H1 (cell line): Measurements from ENCODE around the gene PCSK4. TPM values are rescaled to one million over a fixed set of nuclear protein-coding genes. Genes with fewer than 3 reads are reported as not detected.

Experiments
- CTCF ChIA-PET: fragments of 300-600 bp; sonication (Branson Sonifier 250); formaldehyde crosslinking; loops from one replicate; lab custom pipeline; 2021; ENCODE audit not compliant: partially characterized antibody; lab: Charles Lee
- POLR2A ChIA-PET: fragments of 300-600 bp; sonication (Branson Sonifier 250); formaldehyde crosslinking; loops from one replicate; lab custom pipeline; 2021; ENCODE audit warnings: inconsistent platforms; ENCODE audit not compliant: partially characterized antibody; lab: Charles Lee
- DNase-seq, 2 experiments: peaks; one replicate each; pipeline versions ENCODE4 v3.0.0 to v3.0.0-alpha.2; 2010 to 2022; ENCODE audit warnings: low spot score in 2 of 2, low read depth in 1 of 2, mixed read lengths in 1 of 2
- FAIRE-seq: peaks from 2 replicates; lab custom pipeline; 2011; peaks lifted over from hg19 to GRCh38; lab: Jason Lieb, UNC
- H2AFZ ChIP-seq: 2 replicates; pipeline ENCODE4 v1.8.1; 2012; ENCODE audit warnings: low read length, inconsistent platforms
- H2AK5ac ChIP-seq: 2 replicates; pipeline ENCODE4 v1.6.1; 2013; ENCODE audit warnings: low read depth, low read length
- H2BK120ac ChIP-seq: replicated peaks from 2 replicates; pipeline ENCODE3; 2013; ENCODE audit warnings: low read depth, low read length, inconsistent platforms
- H2BK12ac ChIP-seq: 2 replicates; pipeline ENCODE4 v1.6.1; 2013; ENCODE audit warnings: low read depth, low read length
- H2BK15ac ChIP-seq: 2 replicates; pipeline ENCODE4 v1.6.1; 2013; ENCODE audit warnings: low read length
- H2BK20ac ChIP-seq: 2 replicates; pipeline ENCODE4 v1.6.1; 2013; ENCODE audit warnings: low read length
- H2BK5ac ChIP-seq: 2 replicates; pipeline ENCODE4 v1.6.1; 2013; ENCODE audit warnings: low read depth, low read length
- H3K14ac ChIP-seq: 2 replicates; pipeline ENCODE4 v1.6.1; 2013; ENCODE audit warnings: inconsistent platforms; ENCODE audit not compliant: insufficient read length
- H3K18ac ChIP-seq: 2 replicates; pipeline ENCODE4 v1.6.1; 2013; ENCODE audit warnings: low read length; ENCODE audit errors: extremely low read depth
- H3K23ac ChIP-seq: 2 replicates; pipeline ENCODE4 v1.6.1; 2013; ENCODE audit warnings: inconsistent platforms; ENCODE audit not compliant: insufficient read length
- H3K23me2 ChIP-seq: 2 replicates; pipeline ENCODE4 v1.6.1; 2013; ENCODE audit warnings: low read depth, low read length
- H3K27ac ChIP-seq: 2 replicates; pipeline ENCODE4 v1.6.1; 2011; ENCODE audit warnings: low read depth, low read length, inconsistent platforms
- H3K27me3 ChIP-seq, 4 experiments: replicated peaks in 1 of 4; 1 replicate in 1 of 4; 2 replicates in 3 of 4; pipeline versions ENCODE4 v1.6.1 to v1.8.1; 2011 to 2013; ENCODE audit warnings: low read length in 3 of 4, mild to moderate bottlenecking in 3 of 4, inconsistent platforms in 2 of 4, mixed read lengths in 2 of 4, moderate library complexity in 1 of 4; ENCODE audit not compliant: control insufficient read depth in 3 of 4, insufficient read depth in 3 of 4; ENCODE audit errors: extremely low read depth in 1 of 4
- H3K36me3 ChIP-seq, 4 experiments: 2 replicates each; pipeline versions ENCODE4 v1.6.1 to v1.8.1; 2011 to 2013; ENCODE audit warnings: mild to moderate bottlenecking in 4 of 4, low read length in 3 of 4, moderate library complexity in 2 of 4, control low read depth in 1 of 4, inconsistent platforms in 1 of 4; ENCODE audit not compliant: insufficient read depth in 4 of 4, control insufficient read depth in 2 of 4
- H3K4ac ChIP-seq: replicated peaks from 2 replicates; pipeline ENCODE3; 2013; ENCODE audit warnings: low read length, low read depth, mixed read lengths, inconsistent platforms; ENCODE audit not compliant: insufficient read length
- H3K4me1 ChIP-seq, 4 experiments: replicated peaks in 1 of 4; 1 replicate in 1 of 4; 2 replicates in 3 of 4; pipeline versions ENCODE4 v1.6.1 to v1.8.1; 2011 to 2013; ENCODE audit warnings: low read length in 3 of 4, inconsistent platforms in 2 of 4, mixed read lengths in 1 of 4; ENCODE audit not compliant: insufficient read depth in 4 of 4, control insufficient read depth in 3 of 4
- H3K4me2 ChIP-seq, 2 experiments: 2 replicates each; pipeline versions ENCODE4 v1.6.1 to v1.8.1; 2011 to 2013; ENCODE audit warnings: low read depth in 2 of 2, low read length in 2 of 2, control low read depth in 1 of 2, inconsistent platforms in 1 of 2, mild to moderate bottlenecking in 1 of 2; ENCODE audit not compliant: insufficient read depth in 1 of 2
- H3K4me3 ChIP-seq, 4 experiments: fragments of 200-600, 300-600 bp in 1 of 4; sonication (generic), shearing (Covaris generic), sonication (Bioruptor Twin) in 1 of 4; 2 replicates each; pipeline versions ENCODE4 v1.5.1 to v1.8.1; 2011 to 2016; ENCODE audit warnings: low read length in 4 of 4, low read depth in 3 of 4, control low read depth in 2 of 4, inconsistent platforms in 2 of 4, mild to moderate bottlenecking in 2 of 4, mixed read lengths in 1 of 4, moderate library complexity in 1 of 4; ENCODE audit not compliant: insufficient read depth in 2 of 4; ENCODE audit errors: extremely low read depth in 1 of 4
- H3K56ac ChIP-seq: replicated peaks from 2 replicates; pipeline ENCODE3; 2013; ENCODE audit warnings: low read depth, mild to moderate bottlenecking, mixed read lengths, low read length, inconsistent platforms; ENCODE audit not compliant: insufficient read length
- H3K79me1 ChIP-seq: 2 replicates; pipeline ENCODE4 v1.6.1; 2013; ENCODE audit warnings: low read depth, low read length, control low read depth
- H3K79me2 ChIP-seq, 2 experiments: 2 replicates each; pipeline versions ENCODE4 v1.6.1 to v1.8.1; 2012 to 2013; ENCODE audit warnings: low read length in 2 of 2, mild to moderate bottlenecking in 2 of 2, inconsistent platforms in 1 of 2; ENCODE audit not compliant: insufficient read depth in 2 of 2, control insufficient read depth in 1 of 2
- H3K9ac ChIP-seq, 4 experiments: replicated peaks in 1 of 4; 1 replicate in 1 of 4; 2 replicates in 3 of 4; pipeline versions ENCODE4 v1.6.1 to v1.8.1; 2011 to 2013; ENCODE audit warnings: low read depth in 3 of 4, low read length in 3 of 4, control low read depth in 2 of 4, mild to moderate bottlenecking in 2 of 4, moderate library complexity in 2 of 4, inconsistent platforms in 1 of 4; ENCODE audit errors: extremely low read depth in 1 of 4
- H3K9me3 ChIP-seq, 2 experiments: 2 replicates each; pipeline versions ENCODE4 v1.6.1 to v1.8.1; 2012 to 2013; ENCODE audit warnings: mild to moderate bottlenecking in 2 of 2, moderate library complexity in 2 of 2, control low read depth in 1 of 2, inconsistent platforms in 1 of 2, low read depth in 1 of 2, low read length in 1 of 2, mixed read lengths in 1 of 2; ENCODE audit not compliant: insufficient read depth in 2 of 2
- H4K20me1 ChIP-seq, 2 experiments: replicated peaks in 1 of 2; 2 replicates each; pipeline versions ENCODE3 to v1.8.1; 2011 to 2013; ENCODE audit warnings: inconsistent platforms in 2 of 2, low read length in 2 of 2, mild to moderate bottlenecking in 1 of 2; ENCODE audit not compliant: insufficient read depth in 2 of 2, control insufficient read depth in 1 of 2
- H4K5ac ChIP-seq: 2 replicates; pipeline ENCODE4 v1.6.1; 2013; ENCODE audit warnings: low read length, low read depth, mixed read lengths, inconsistent platforms; ENCODE audit not compliant: insufficient read length
- H4K8ac ChIP-seq: 2 replicates; pipeline ENCODE4 v1.8.0; 2013; ENCODE audit warnings: mild to moderate bottlenecking, moderate library complexity, low read length, inconsistent platforms; ENCODE audit not compliant: insufficient read depth; ENCODE audit errors: extremely low read depth
- H4K91ac ChIP-seq: replicated peaks from 2 replicates; pipeline ENCODE3; 2013; ENCODE audit warnings: low read length, mixed read lengths, inconsistent platforms; ENCODE audit not compliant: insufficient read length
- BACH1 ChIP-seq: IDR thresholded peaks from 2 replicates; pipeline ENCODE4 v1.6.1; 2012; ENCODE audit warnings: low read length, improper control_type of control experiment
- CBX8 ChIP-seq: fragments of 300-800, 300-1000 bp; sonication (generic); IDR thresholded peaks from 2 replicates; pipeline ENCODE4 v1.7.1; 2016; ENCODE audit warnings: low read depth, low read length, borderline replicate concordance
- CTBP2 ChIP-seq: IDR thresholded peaks from 2 replicates; pipeline ENCODE4 v1.7.0; 2011; ENCODE audit warnings: borderline replicate concordance, mild to moderate bottlenecking, moderate library complexity, mixed read lengths, low read length; ENCODE audit not compliant: insufficient read depth, insufficient read length
- HDAC6 ChIP-seq: IDR thresholded peaks from one replicate; pipeline ENCODE4 v1.7.1; 2012; ENCODE audit warnings: low read depth, mild to moderate bottlenecking, inconsistent platforms, low read length, moderate library complexity
- KDM1A ChIP-seq: fragments of 200-600, 300-600 bp; sonication (generic); IDR thresholded peaks from 2 replicates; pipeline ENCODE4 v1.7.1; 2016; ENCODE audit warnings: mild to moderate bottlenecking, low read length, borderline replicate concordance
- MAFK ChIP-seq: IDR thresholded peaks from 2 replicates; pipeline ENCODE4 v1.6.1; 2012; ENCODE audit warnings: low read depth, mild to moderate bottlenecking, improper control_type of control experiment, low read length
- RBBP5 ChIP-seq: IDR thresholded peaks from 2 replicates; pipeline ENCODE4 v1.7.1; 2012; ENCODE audit warnings: low read depth, mild to moderate bottlenecking, inconsistent platforms, low read length, moderate library complexity, borderline replicate concordance
- RFX5 ChIP-seq: IDR thresholded peaks from 2 replicates; pipeline ENCODE4 v1.6.1; 2011; ENCODE audit warnings: low read depth, low read length, improper control_type of control experiment, borderline replicate concordance
- RNF2 ChIP-seq: fragments of 200-900, 300-1000 bp; sonication (generic); IDR thresholded peaks from 2 replicates; pipeline ENCODE4 v1.7.1; 2016; ENCODE audit warnings: borderline replicate concordance, low read depth, mild to moderate bottlenecking, antibody characterized with exemption, low read length; ENCODE audit not compliant: poor library complexity, severe bottlenecking; ENCODE audit errors: missing control alignments
- SP1 ChIP-seq: IDR thresholded peaks from 2 replicates; pipeline ENCODE4 v1.6.1; 2011; ENCODE audit warnings: low read depth, low read length
- SP2 ChIP-seq: IDR thresholded peaks from 2 replicates; pipeline ENCODE4 v1.6.1; 2012; ENCODE audit warnings: mild to moderate bottlenecking, low read length, inconsistent platforms
- SUZ12 ChIP-seq: fragments of 200-600 bp; sonication (generic); IDR thresholded peaks from 2 replicates; pipeline ENCODE4 v1.6.1; 2012; ENCODE audit warnings: mild to moderate bottlenecking, inconsistent platforms, low read length, moderate library complexity, mixed read lengths
- YY1 ChIP-seq: IDR thresholded peaks from 2 replicates; pipeline ENCODE4 v1.6.1; 2011; ENCODE audit warnings: low read depth, mild to moderate bottlenecking, low read length
- WGBS, 2 experiments: shearing (Covaris generic) in 1 of 2; methylation state at CpG; one replicate each; pipeline versions ENCODE4 v1.1.6 to v1.1.7; 2013 to 2015; ENCODE audit warnings: low lambda C conversion rate in 2 of 2, mixed read lengths in 2 of 2, inconsistent platforms in 1 of 2, low coverage in 1 of 2, missing lambda C conversion rate in 1 of 2; ENCODE audit not compliant: insufficient replicate concordance in 2 of 2, insufficient coverage in 1 of 2, insufficient read length in 1 of 2; ENCODE audit errors: extremely low coverage in 1 of 2, missing lambda C conversion rate in 1 of 2; 5-methylcytosine and 5-hydroxymethylcytosine counted together
- polyA plus RNA-seq, 7 experiments: library from polyadenylated mRNA; depleted of rRNA in 3 of 7; stranded (reverse) in 5 of 7; unstranded in 2 of 7; fragments of >200 nt in 5 of 7; fragments of 200-250 nt in 2 of 7; gene quantifications; 1 replicate in 5 of 7; 2 replicates in 1 of 7; 4 replicates in 1 of 7; pipeline versions ENCODE4 v1.2.1 to v1.2.3, GENCODE V29; 2011 to 2013; ENCODE audit warnings: missing spikeins in 2 of 7, mixed read lengths in 2 of 7
- total RNA-seq: library from RNA; stranded (reverse); fragmentation: NEBNext Ultra II Directional; extraction: Animal tissue kit (Norgen Biotek cat#: 25700); gene quantifications from 2 replicates; pipeline ENCODE4 v1.2.1, GENCODE V29; 2021

The PCSK4 gene
- total and polyA plus RNA-seq, 2 of the 8 experiments (the other 6 are each of a cell fraction or from before 2014, with no cell fraction given): 9.8 to 10.7 TPM

DNA sequence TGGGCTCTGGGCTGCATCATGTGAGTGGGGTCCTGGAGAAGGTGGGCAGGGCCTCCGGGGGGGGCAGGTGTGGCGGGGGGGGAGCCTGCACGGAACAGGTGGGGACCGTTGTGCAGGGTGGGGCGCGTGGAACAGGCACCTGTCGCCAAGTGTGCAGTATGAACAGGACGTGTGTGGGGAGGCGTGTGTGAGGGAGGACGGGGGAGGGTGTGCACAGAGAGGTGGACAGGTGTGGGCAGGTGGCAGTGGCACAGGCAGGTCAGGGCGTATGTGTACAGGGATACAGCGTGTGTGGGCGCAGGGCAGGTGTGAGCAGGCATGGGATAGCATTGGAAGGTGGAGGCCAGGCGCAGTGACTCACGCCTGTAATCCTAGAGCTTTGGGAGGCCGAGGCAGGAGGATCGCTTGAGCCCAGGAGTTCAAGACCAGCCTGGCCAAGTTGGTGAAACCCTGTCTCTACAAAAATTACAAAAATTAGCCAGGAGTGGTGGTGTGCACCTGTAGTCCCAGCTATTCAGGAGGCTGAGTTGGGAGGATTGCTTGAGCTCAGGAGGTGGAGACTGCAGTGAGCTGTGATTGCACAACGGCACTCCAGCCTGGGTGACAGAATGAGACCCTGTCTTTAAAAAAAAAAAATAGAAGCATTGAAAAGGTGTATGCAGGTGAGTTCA lies 37.0 kb upstream of the PCSK4 start:
- H3K36me3 ChIP-seq: no peaks in the 10 kb centered on the region; a peak in 1 of 8 replicates
- H2BK120ac ChIP-seq: no peak overlapping the region
- no peak overlapping the region for H2BK20ac ChIP-seq
- no peak overlapping the region for H2BK12ac ChIP-seq
- H3K79me2 ChIP-seq: no peaks in the 10 kb centered on the region
- 96% methylated on average over 11 of the region's 18 CpGs; no CpG with 5 or more reads in 1 of the 2 experiments for WGBS, 2 experiments
- ChIA-PET POLR2A (no interaction called here), CTCF (no interaction called here)
- H3K79me1 ChIP-seq: no peaks in the 10 kb centered on the region
- H2AK5ac ChIP-seq: no peak overlapping the region
- H4K20me1 ChIP-seq: peaks cover 8 to 15% of the 10 kb centered on the region in 2 experiments
- DNase-seq (no peak), FAIRE-seq (no peak)
- H3K18ac ChIP-seq: no peak overlapping the region
- H3K14ac ChIP-seq: no peak overlapping the region
- H3K4me3 ChIP-seq: no peak overlapping the region
- H2AFZ ChIP-seq: no peak overlapping the region
- H3K9ac ChIP-seq: no peak overlapping the region
- no peak overlapping the region for H3K4ac ChIP-seq
- H3K4me1 ChIP-seq: peaks cover 0 to 3% (median 1%) of the 10 kb centered on the region in 4 experiments; a peak in 3 of 7 replicates
- TF ChIP-seq KDM1A (no peak), CTBP2 (no peak), BACH1 (no peak), MAFK (no peak), SP2 (no peak), SUZ12 (no peak), SP1 (no peak), RNF2 (no peak), CBX8 (no peak), RFX5 (no peak), RBBP5 (no peak), YY1 (no peak), HDAC6 (no peak)
- H3K27me3 ChIP-seq: peaks cover 19 to 31% (median 30%) of the 10 kb centered on the region in 4 experiments
- no peak overlapping the region for H4K5ac ChIP-seq
- no peak overlapping the region for H3K4me2 ChIP-seq
- peaks cover 8% of the 10 kb centered on the region; the same call in 1 of the 2 replicates for H3K23me2 ChIP-seq
- H2BK5ac ChIP-seq: no peak overlapping the region
- no peak overlapping the region for H3K27ac ChIP-seq
- H2BK15ac ChIP-seq: no peak overlapping the region
- H3K9me3 ChIP-seq: no peaks in the 10 kb centered on the region
- H3K23ac ChIP-seq: no peak overlapping the region
- no peak overlapping the region for H3K56ac ChIP-seq
- no peak overlapping the region for H4K91ac ChIP-seq
- no peak overlapping the region for H4K8ac ChIP-seq
